Neutrophil (primary cell): ENCODE measurements around the gene MTM1.

ENCODE experiments used
- H3K27ac ChIP-seq: fragments of 200-600 bp; sonication (generic); 2 replicates; pipeline ENCODE4 v1.5.1; 2016; ENCODE audit warnings: mild to moderate bottlenecking, moderate library complexity
- H3K27me3 ChIP-seq: fragments of 200-600 bp; sonication (generic); 2 replicates; pipeline ENCODE4 v1.6.0; 2016; ENCODE audit warnings: mild to moderate bottlenecking
- H3K36me3 ChIP-seq: fragments of 200-600 bp; sonication (generic); 2 replicates; pipeline ENCODE4 v1.5.1; 2017
- H3K4me1 ChIP-seq, 2 experiments: fragments of 200-600 bp in 1 of 2; sonication (generic) in 1 of 2; 1 replicate in 1 of 2; 2 replicates in 1 of 2; pipeline versions ENCODE4 v1.5.1 to v1.6.1; 2013 to 2016; ENCODE audit warnings: low read depth in 1 of 2, low read length in 1 of 2, mild to moderate bottlenecking in 1 of 2, moderate library complexity in 1 of 2; ENCODE audit not compliant: control insufficient read depth in 1 of 2, insufficient read depth in 1 of 2
- H3K4me3 ChIP-seq, 2 experiments: fragments of 200-600 bp in 1 of 2; sonication (generic) in 1 of 2; 1 replicate in 1 of 2; 2 replicates in 1 of 2; pipeline ENCODE4 v1.5.1; 2013 to 2016; ENCODE audit warnings: low read depth in 1 of 2, low read length in 1 of 2, mild to moderate bottlenecking in 1 of 2, moderate library complexity in 1 of 2
- H3K9me3 ChIP-seq: fragments of 200-600 bp; sonication (generic); 2 replicates; pipeline ENCODE4 v1.5.1; 2016
- TF ChIP-seq, protein P1 (sequence below): fragments of 200-600 bp; sonication (generic); IDR thresholded peaks from 2 replicates; pipeline ENCODE4 v1.5.1; 2016; ENCODE audit warnings: antibody characterized with exemption

Gene MTM1

DNA sequence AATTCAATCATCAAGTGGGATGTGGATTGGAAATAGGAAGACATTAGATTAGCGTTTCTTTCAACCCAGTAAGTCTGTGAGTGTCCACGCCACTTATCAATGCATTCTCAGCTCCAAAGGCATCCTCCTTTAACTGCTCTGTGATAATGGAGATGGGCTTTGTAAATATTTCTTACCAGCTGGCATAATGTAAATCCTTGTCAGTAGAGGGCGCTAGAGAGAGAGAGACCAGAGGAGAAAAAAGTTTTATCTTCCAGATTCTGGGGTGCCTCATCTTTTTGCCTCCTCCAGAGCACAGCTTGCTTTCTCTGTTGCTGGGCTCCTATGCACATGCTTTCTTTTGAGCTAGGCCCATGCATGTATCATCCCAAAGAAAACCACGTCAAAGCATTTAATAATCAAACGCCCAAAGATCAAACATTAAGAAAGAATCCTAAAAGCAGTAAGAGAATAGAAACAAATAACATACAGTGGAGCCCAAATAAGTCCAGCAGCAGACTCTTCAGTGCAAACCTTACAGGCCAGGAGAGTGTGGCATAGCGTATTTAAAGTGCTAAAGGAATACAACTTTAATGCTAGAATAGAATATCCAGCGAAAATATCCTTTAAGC, 115.2 kb downstream of the MTM1 start:
- Histone ChIP-seq H3K4me3 (no peak overlapping the region), H3K4me1 (no peaks in the 10 kb centered on the region), H3K9me3 (no peaks in the 10 kb centered on the region), H3K27ac (no peak overlapping the region), H3K36me3 (no peaks in the 10 kb centered on the region), H3K27me3 (no peaks in the 10 kb centered on the region)
- TF ChIP-seq, protein P1, sequence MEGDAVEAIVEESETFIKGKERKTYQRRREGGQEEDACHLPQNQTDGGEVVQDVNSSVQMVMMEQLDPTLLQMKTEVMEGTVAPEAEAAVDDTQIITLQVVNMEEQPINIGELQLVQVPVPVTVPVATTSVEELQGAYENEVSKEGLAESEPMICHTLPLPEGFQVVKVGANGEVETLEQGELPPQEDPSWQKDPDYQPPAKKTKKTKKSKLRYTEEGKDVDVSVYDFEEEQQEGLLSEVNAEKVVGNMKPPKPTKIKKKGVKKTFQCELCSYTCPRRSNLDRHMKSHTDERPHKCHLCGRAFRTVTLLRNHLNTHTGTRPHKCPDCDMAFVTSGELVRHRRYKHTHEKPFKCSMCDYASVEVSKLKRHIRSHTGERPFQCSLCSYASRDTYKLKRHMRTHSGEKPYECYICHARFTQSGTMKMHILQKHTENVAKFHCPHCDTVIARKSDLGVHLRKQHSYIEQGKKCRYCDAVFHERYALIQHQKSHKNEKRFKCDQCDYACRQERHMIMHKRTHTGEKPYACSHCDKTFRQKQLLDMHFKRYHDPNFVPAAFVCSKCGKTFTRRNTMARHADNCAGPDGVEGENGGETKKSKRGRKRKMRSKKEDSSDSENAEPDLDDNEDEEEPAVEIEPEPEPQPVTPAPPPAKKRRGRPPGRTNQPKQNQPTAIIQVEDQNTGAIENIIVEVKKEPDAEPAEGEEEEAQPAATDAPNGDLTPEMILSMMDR: peak; percentile 58

DNA sequence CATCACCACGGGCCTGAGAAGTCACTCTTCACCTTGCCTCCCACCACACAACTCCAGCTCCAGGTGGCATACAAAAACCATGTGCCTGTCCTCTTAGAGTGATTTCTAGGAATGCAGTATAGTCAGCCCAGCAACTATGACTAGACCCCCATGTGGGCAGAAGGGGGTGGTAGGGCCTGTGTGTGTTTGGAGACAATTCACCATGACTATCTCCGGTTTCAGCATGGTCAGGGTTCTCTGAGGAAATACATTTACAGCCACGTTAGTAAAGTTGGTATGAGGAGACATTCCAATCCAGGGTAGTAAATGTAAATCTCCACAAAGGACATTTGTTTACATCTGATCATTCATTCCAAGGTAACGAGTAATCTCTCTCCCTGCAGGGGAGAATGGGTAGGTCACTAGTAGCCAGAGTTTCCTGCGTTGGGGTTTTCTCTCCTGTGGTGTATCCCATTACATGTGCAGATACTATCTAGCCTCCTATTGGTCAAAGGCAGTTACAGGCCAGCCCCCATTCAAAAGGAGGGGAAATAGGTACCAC, 120.6 kb downstream of the MTM1 start:
- no peaks in the 10 kb centered on the region for H3K9me3 ChIP-seq

DNA sequence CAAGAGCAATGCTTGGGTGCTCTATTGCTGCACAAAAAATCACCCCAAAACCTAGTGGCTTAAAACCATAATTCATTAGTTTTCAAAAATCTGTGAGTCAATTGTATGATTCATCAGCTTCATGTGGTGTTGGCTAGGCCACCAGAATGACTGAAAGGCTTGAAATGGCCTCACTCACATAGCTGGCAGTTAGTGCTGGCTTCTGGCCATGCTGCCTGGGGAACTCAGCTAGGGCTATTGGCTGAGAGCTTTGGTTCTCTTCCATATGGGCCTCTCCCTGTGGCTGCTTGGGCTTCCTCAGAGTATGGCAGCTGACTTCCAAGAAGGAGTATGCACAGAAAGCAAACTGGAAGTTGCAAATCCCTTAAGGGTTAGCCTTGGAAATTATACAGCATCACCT, 121.7 kb downstream of the MTM1 start:
- Histone ChIP-seq H3K4me1 (peaks cover 14 to 15% of the 10 kb centered on the region in 2 experiments), H3K36me3 (no peaks in the 10 kb centered on the region), H3K4me3 (no peak overlapping the region), H3K27me3 (no peaks in the 10 kb centered on the region), H3K27ac (no peak overlapping the region), H3K9me3 (no peaks in the 10 kb centered on the region)
- TF ChIP-seq, protein P1: no peak

More for the DNA sequence above, 120.6 kb downstream of the MTM1 start:
- H3K27me3 ChIP-seq: no peaks in the 10 kb centered on the region
- H3K4me3 ChIP-seq: no peak overlapping the region
- no peaks in the 10 kb centered on the region for H3K36me3 ChIP-seq
- TF ChIP-seq, protein P1: no peak
- no peak overlapping the region for H3K27ac ChIP-seq
- peaks cover 3 to 6% of the 10 kb centered on the region in 2 experiments for H3K4me1 ChIP-seq

DNA sequence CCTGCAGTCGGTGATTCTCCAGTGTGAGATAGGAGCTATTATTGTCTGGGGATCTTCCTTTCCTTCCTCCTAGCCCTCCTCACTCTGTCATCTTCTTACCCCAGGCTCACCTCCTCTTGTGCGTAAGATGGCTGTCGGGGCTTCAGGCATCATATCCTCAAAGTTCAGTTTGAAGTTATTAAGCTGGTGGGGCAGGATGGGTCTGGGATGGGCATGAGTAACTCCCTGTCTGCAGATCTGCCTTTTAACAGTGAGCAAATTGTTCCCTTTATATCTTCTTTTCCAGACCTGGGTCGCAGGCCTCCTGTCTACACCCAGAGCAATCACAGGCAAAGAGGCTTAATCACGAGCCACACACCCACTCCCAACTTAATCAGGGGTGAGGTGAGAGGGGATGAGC, 123.9 kb downstream of the MTM1 start:
- Histone ChIP-seq H3K4me1 (peaks cover 35 to 37% of the 10 kb centered on the region in 2 experiments), H3K4me3 (peak overlapping the region in 1 of 2 experiments; percentile 66), H3K36me3 (no peaks in the 10 kb centered on the region), H3K9me3 (no peaks in the 10 kb centered on the region), H3K27ac (no peak overlapping the region), H3K27me3 (no peaks in the 10 kb centered on the region)
- TF ChIP-seq, protein P1: no peak

DNA sequence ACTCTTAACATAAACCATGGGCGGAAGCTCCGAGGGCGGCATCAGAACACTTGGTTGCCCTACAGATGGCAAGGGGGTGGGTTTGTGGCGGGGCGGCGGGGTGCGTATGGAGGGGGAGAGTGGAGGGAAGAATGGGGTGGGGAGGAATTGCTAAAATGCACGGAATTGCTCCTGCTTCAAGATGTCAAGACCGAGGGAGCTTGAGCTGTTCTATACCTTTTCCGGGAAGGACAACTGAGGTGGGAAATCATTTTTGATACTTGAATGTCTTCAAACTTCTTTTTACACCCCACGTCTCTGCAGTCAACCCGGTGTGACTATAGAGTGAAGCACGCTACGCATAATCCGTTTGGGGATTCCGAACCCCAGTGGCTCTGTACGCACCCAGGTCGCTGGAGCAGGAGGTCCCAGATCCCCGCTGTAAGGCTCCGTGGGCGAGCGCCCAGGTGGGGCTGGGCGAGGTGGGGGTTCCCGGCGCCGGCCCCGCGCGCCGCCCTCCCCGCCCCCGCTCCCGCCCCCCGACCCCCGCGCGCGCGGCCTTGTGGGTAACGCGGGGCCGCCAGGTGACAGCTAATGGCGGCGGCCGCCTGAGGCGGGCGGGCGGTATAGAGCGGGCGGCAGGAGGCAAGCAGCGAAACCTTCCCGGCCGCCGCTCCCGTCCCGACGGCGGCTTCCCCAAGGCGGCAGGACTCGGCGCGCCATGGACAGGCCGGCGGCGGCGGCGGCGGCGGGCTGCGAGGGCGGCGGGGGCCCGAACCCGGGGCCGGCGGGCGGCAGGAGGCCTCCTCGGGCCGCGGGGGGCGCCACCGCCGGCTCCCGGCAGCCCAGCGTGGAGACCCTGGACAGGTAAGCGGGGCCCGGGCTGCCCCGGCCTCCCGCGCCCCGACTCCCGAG, 124.7 kb downstream of the MTM1 start, which contains the start of gene MTMR1:
Gene MTMR1, plus strand, starts transcription at position 566 of the 894 bp plus-strand sequence. Its CDS starts 135 bp downstream, at position 701.
- TF ChIP-seq, protein P1: no peak
- Histone ChIP-seq H3K36me3 (no peaks in the 10 kb centered on the region), H3K27ac (peak within 1 kb of the TSS; percentile 88), H3K9me3 (no peaks in the 10 kb centered on the region), H3K27me3 (no peaks in the 10 kb centered on the region), H3K4me1 (peaks cover 41 to 43% of the 10 kb centered on the region in 2 experiments), H3K4me3 (peak within 1 kb of the TSS; percentile 62 to 66)
